HCT116 (cell line): ENCODE data around the gene AS3MT.

ENCODE experiments used
- CTCF ChIP-seq, 3 experiments: fragments of 200-600 bp in 1 of 3; sonication (generic) in 1 of 3; IDR thresholded peaks in 2 of 3; conservative IDR thresholded peaks in 1 of 3; 2 replicates each; pipeline ENCODE4 v1.5.1; 2012 to 2017; ENCODE audit warnings: low read depth in 2 of 3, low read length in 2 of 3, antibody characterized with exemption in 1 of 3, borderline replicate concordance in 1 of 3, control low read depth in 1 of 3, mild to moderate bottlenecking in 1 of 3, mixed read lengths in 1 of 3, mixed run types in 1 of 3, moderate library complexity in 1 of 3; ENCODE audit not compliant: insufficient read depth in 1 of 3
- EZH2 ChIP-seq: fragments of 200-600 bp; sonication (generic); IDR thresholded peaks from 2 replicates; pipeline ENCODE4 v1.6.1; 2017; ENCODE audit warnings: antibody characterized with exemption, mixed run types
- MAX ChIP-seq: IDR thresholded peaks from 2 replicates; pipeline ENCODE4 v1.6.1; 2012
- POLR2A ChIP-seq: IDR thresholded peaks from 2 replicates; pipeline ENCODE4 v1.7.0; 2011; ENCODE audit warnings: borderline replicate concordance; ENCODE audit not compliant: insufficient read depth, insufficient read length; ENCODE audit errors: extremely low read depth
- POLR2AphosphoS5 ChIP-seq: IDR thresholded peaks from 2 replicates; pipeline ENCODE4 v1.6.1; 2011; ENCODE audit warnings: mild to moderate bottlenecking, low read depth, low read length, moderate library complexity
- ZNF274 ChIP-seq: fragments of 200-500 bp; sonication (Bioruptor generic); IDR thresholded peaks from 2 replicates; pipeline ENCODE4 v1.6.1; 2014; ENCODE audit warnings: mild to moderate bottlenecking, low read depth, low read length, inconsistent platforms

- TF ChIP-seq CTCF (IDR thresholded peaks at IDR 0.05 in 2 of 3, conservative IDR thresholded peaks at IDR 0.05 in 1 of 3; ENCODE audit: borderline replicate concordance in 1 of 3, insufficient read depth in 1 of 3, low read depth in 2 of 3, low read length in 2 of 3) (no peak), EZH2 (no peak), POLR2AphosphoS5 (no peak), POLR2A (no peak), ZNF274 (no peak), MAX (no peak)
Observed at GRCh38 chr10:102831322-102832071, 37.8 kb upstream of the AS3MT start.
